GM12891 (cell line): Measurements from ENCODE around the gene CRACR2B.

Source experiments
- PAX5 ChIP-seq: IDR thresholded peaks from 2 replicates; pipeline ENCODE4 v1.6.1; 2011; ENCODE audit warnings: low read length, moderate library complexity, mild to moderate bottlenecking; ENCODE audit not compliant: insufficient read depth, severe bottlenecking
- POLR2A ChIP-seq: IDR thresholded peaks from 2 replicates; pipeline ENCODE4 v1.6.1; 2011; ENCODE audit warnings: low read depth, low read length, control low read depth
- POLR2AphosphoS5 ChIP-seq: IDR thresholded peaks from 2 replicates; pipeline ENCODE4 v1.6.1; 2011; ENCODE audit warnings: low read depth, low read length, control low read depth
- SPI1 ChIP-seq: IDR thresholded peaks from 2 replicates; pipeline ENCODE4 v1.6.1; 2011; ENCODE audit warnings: low read depth, low read length, control low read depth
- TAF1 ChIP-seq: IDR thresholded peaks from 2 replicates; pipeline ENCODE4 v1.6.1; 2011; ENCODE audit warnings: low read depth, low read length, control low read depth

GRCh38 chr11:813456-814096 is 14.1 kb upstream of the CRACR2B start:
- TF ChIP-seq POLR2A (peak; percentile 86), POLR2AphosphoS5 (peak; percentile 73), PAX5 (no peak), TAF1 (no peak), SPI1 (no peak)
